GM21423 (cell line): ENCODE data around the gene PPP1R3E.
"Not testable (repeated sequence)": the region's sequence is repeated elsewhere in the genome, so short reads cannot be mapped to it uniquely, and the experiment has no call there.

Experiments used
- ATAC-seq: cut with Tn5 transposase; IDR thresholded peaks from one replicate; pipeline ENCODE4 v1.9.1; 2021; ENCODE audit warnings: mild to moderate bottlenecking, moderate library complexity; ENCODE audit not compliant: unreplicated experiment

The PPP1R3E gene

GRCh38 chr14:23297611-23298277 lies 4.9 kb downstream of the PPP1R3E start:
- ATAC-seq, result no peak

GRCh38 chr14:23297096-23297495 lies 5.6 kb downstream of the PPP1R3E start:
- ATAC-seq, result no peak

GRCh38 chr14:23296012-23296777 lies 6.5 kb downstream of the PPP1R3E start:
- no peak for ATAC-seq

- ATAC-seq, result no peak
Observed at GRCh38 chr14:23294734-23295561, 7.7 kb downstream of the PPP1R3E start.

- ATAC-seq, result no peak
Observed at GRCh38 chr14:23286902-23287479, 15.7 kb downstream of the PPP1R3E start.

GRCh38 chr14:23286020-23286901 lies 16.4 kb downstream of the PPP1R3E start, which contains the start of gene HOMEZ:
Gene HOMEZ (minus strand): TSS chr14:23286132. CDS start chr14:23285952, 180 bp downstream.
- peak; percentile 99 for ATAC-seq

- peak; percentile 17 for ATAC-seq
Observed at GRCh38 chr14:23285530-23286019, 17.1 kb downstream of the PPP1R3E start.

GRCh38 chr14:23284654-23285529 lies 17.8 kb downstream of the PPP1R3E start:
- ATAC-seq, result no peak

GRCh38 chr14:23281247-23281646 lies 21.4 kb downstream of the PPP1R3E start:
- no peak for ATAC-seq

GRCh38 chr14:23277928-23278327 lies 24.7 kb downstream of the PPP1R3E start:
- ATAC-seq, result not testable (repeated sequence)

- no peak for ATAC-seq
Observed at GRCh38 chr14:23277189-23277588, 25.5 kb downstream of the PPP1R3E start.

GRCh38 chr14:23275412-23275811 lies 27.2 kb downstream of the PPP1R3E start:
- ATAC-seq, result no peak

- no peak for ATAC-seq
Observed at GRCh38 chr14:23269193-23269592, 33.5 kb downstream of the PPP1R3E start.

- not testable (repeated sequence) for ATAC-seq
Observed at GRCh38 chr14:23260849-23261248, 41.8 kb downstream of the PPP1R3E start.

GRCh38 chr14:23259426-23259825 lies 43.2 kb downstream of the PPP1R3E start:
- no peak for ATAC-seq

GRCh38 chr14:23258256-23258655 lies 44.4 kb downstream of the PPP1R3E start:
- no peak for ATAC-seq

- no peak for ATAC-seq
Observed at GRCh38 chr14:23252420-23253333, 50.0 kb downstream of the PPP1R3E start.

- no peak for ATAC-seq
Observed at GRCh38 chr14:23252006-23252405, 50.7 kb downstream of the PPP1R3E start.
